GM23338 (cell line): ENCODE data around the gene SRRD. TPM values are rescaled to one million over a fixed set of nuclear protein-coding genes. Genes with fewer than 3 reads are reported as not detected.

Experiments used
- ATAC-seq: fragments of 200-7000 bp; cut with Tn5 transposase; 3 replicates; pipeline ENCODE4 v1.9.1; 2020
- DNase-seq: peaks from one replicate; pipeline ENCODE4 v3.0.0-alpha.2; 2015; ENCODE audit warnings: low spot score
- H2AFZ ChIP-seq: fragments of 200-600 bp; sonication (generic); 2 replicates; pipeline ENCODE4 v1.8.0; 2016; ENCODE audit warnings: antibody characterized with exemption, mild to moderate bottlenecking, moderate library complexity
- H3F3A ChIP-seq: fragments of 200-600 bp; sonication (generic); replicated peaks from 2 replicates; pipeline ENCODE4 v1.8.0; 2017; ENCODE audit warnings: antibody characterized with exemption, mixed run types, low read depth
- H3K27ac ChIP-seq: fragments of 200-600 bp; sonication (generic); 2 replicates; pipeline ENCODE4 v1.6.1; 2016; ENCODE audit warnings: low read depth
- H3K27me3 ChIP-seq: fragments of 200-600 bp; sonication (generic); 2 replicates; pipeline ENCODE4 v1.8.0; 2016; ENCODE audit warnings: mild to moderate bottlenecking, mixed run types, moderate library complexity; ENCODE audit not compliant: insufficient read depth
- H3K36me3 ChIP-seq: fragments of 200-600 bp; sonication (generic); 2 replicates; pipeline ENCODE4 v1.8.0; 2016; ENCODE audit warnings: mild to moderate bottlenecking; ENCODE audit not compliant: insufficient read depth
- H3K4me1 ChIP-seq: fragments of 200-600 bp; sonication (generic); 2 replicates; pipeline ENCODE4 v1.8.0; 2016; ENCODE audit warnings: mild to moderate bottlenecking, moderate library complexity; ENCODE audit not compliant: insufficient read depth
- H3K4me2 ChIP-seq: fragments of 200-600 bp; sonication (generic); 2 replicates; pipeline ENCODE4 v1.7.1; 2017; ENCODE audit warnings: mixed run types
- H3K4me3 ChIP-seq: fragments of 200-600 bp; sonication (generic); 2 replicates; pipeline ENCODE4 v1.6.1; 2016; ENCODE audit warnings: mixed run types
- H3K79me2 ChIP-seq: fragments of 200-600 bp; sonication (generic); replicated peaks from 2 replicates; pipeline ENCODE4 v1.8.0; 2017; ENCODE audit warnings: mild to moderate bottlenecking; ENCODE audit not compliant: insufficient read depth
- H3K9me2 ChIP-seq: fragments of 200-600 bp; sonication (generic); 2 replicates; pipeline ENCODE4 v1.8.0; 2017; ENCODE audit not compliant: insufficient read depth
- H4K20me1 ChIP-seq: fragments of 200-600 bp; sonication (generic); replicated peaks from 2 replicates; pipeline ENCODE4 v1.8.0; 2017; ENCODE audit warnings: mild to moderate bottlenecking; ENCODE audit not compliant: insufficient read depth
- H3K27ac Mint-ChIP-seq: 2 replicates; pipeline ENCODE4 v1.8.0; 2020; ENCODE audit warnings: inconsistent platforms, mild to moderate bottlenecking, moderate library complexity, mixed read lengths
- H3K27me3 Mint-ChIP-seq: 3 replicates; pipeline ENCODE4 v1.8.0; 2022; ENCODE audit warnings: low read depth, mild to moderate bottlenecking, moderate library complexity, mixed read lengths, inconsistent platforms; ENCODE audit not compliant: insufficient read depth, poor library complexity
- H3K36me3 Mint-ChIP-seq: 3 replicates; pipeline ENCODE4 v1.8.0; 2021; ENCODE audit warnings: low read depth, mild to moderate bottlenecking, inconsistent platforms, moderate library complexity, mixed read lengths
- H3K4me1 Mint-ChIP-seq: 3 replicates; pipeline ENCODE4 v1.8.0; 2020; ENCODE audit warnings: mild to moderate bottlenecking, inconsistent platforms, mixed read lengths
- H3K4me3 Mint-ChIP-seq: 3 replicates; pipeline ENCODE4 v1.8.0; 2021; ENCODE audit warnings: moderate library complexity, mild to moderate bottlenecking, inconsistent platforms, mixed read lengths
- H3K9me3 Mint-ChIP-seq: 3 replicates; pipeline ENCODE4 v1.8.0; 2020; ENCODE audit warnings: moderate library complexity, mild to moderate bottlenecking, inconsistent platforms, mixed read lengths
- EZH2 ChIP-seq: fragments of 200-600 bp; sonication (generic); IDR thresholded peaks from one replicate; pipeline ENCODE4 v1.8.0; 2017; ENCODE audit warnings: antibody characterized with exemption, mild to moderate bottlenecking, low read depth; ENCODE audit not compliant: unreplicated experiment
- JUNB ChIP-seq: IDR thresholded peaks from one replicate; pipeline ENCODE4 v1.6.1; 2016; ENCODE audit warnings: antibody characterized with exemption; ENCODE audit not compliant: unreplicated experiment
- NANOG ChIP-seq: IDR thresholded peaks from 2 replicates; pipeline ENCODE4 v1.6.1; 2016; ENCODE audit warnings: antibody characterized with exemption, borderline replicate concordance
- POLR2AphosphoS5 ChIP-seq: IDR thresholded peaks from 2 replicates; pipeline ENCODE4 v1.6.1; 2016; ENCODE audit warnings: antibody characterized with exemption, low read depth
- STAT1 ChIP-seq: IDR thresholded peaks from one replicate; pipeline ENCODE4 v1.6.1; 2016; ENCODE audit warnings: antibody characterized with exemption; ENCODE audit not compliant: unreplicated experiment
- ZNF114 ChIP-seq: fragments of 250-450 bp; sonication (Bioruptor Pico); IDR thresholded peaks from 2 replicates; pipeline ENCODE4 v1.5.0; 2020; ENCODE audit warnings: mild to moderate bottlenecking, moderate library complexity
- ZNF331 ChIP-seq: fragments of 250-450 bp; sonication (Bioruptor Pico); IDR thresholded peaks from 2 replicates; pipeline ENCODE4 v1.5.0; 2020; ENCODE audit warnings: low read depth, mild to moderate bottlenecking, moderate library complexity
- polyA plus RNA-seq: library from polyadenylated mRNA; unstranded; fragments of >200 nt; fragmentation: Nextera tagmentation; extraction: Ambion mirVana; gene quantifications from 2 replicates; pipeline ENCODE4 v1.2.1, GENCODE V29; 2016
- total RNA-seq: library from RNA; depleted of rRNA; stranded (reverse); fragments of >200 nt; shearing (Covaris generic); gene quantifications from 2 replicates; pipeline ENCODE4 v1.2.3, GENCODE V29; 2014
- TF ChIP-seq, protein P1 (sequence below): fragments of 250-450 bp; sonication (Bioruptor Pico); IDR thresholded peaks from 2 replicates; pipeline ENCODE4 v1.5.0; 2020; ENCODE audit warnings: mild to moderate bottlenecking, moderate library complexity
- TF ChIP-seq, protein P2 (sequence below): IDR thresholded peaks from one replicate; pipeline ENCODE4 v1.6.1; 2018; ENCODE audit warnings: antibody characterized with exemption; ENCODE audit not compliant: unreplicated experiment
- TF ChIP-seq, protein P3 (sequence below), 2 experiments: fragments of 200-600 bp in 1 of 2; sonication (generic) in 1 of 2; conservative IDR thresholded peaks; 2 replicates each; pipeline versions ENCODE4 v1.5.1 to v1.6.1; 2016 to 2017; ENCODE audit warnings: antibody characterized with exemption in 2 of 2, low read depth in 2 of 2, mild to moderate bottlenecking in 2 of 2, moderate library complexity in 1 of 2

Gene SRRD
- total and polyA plus RNA-seq, 2 experiments from 2014 or later: 17.8 to 23.2 TPM

- TF ChIP-seq, protein P1, sequence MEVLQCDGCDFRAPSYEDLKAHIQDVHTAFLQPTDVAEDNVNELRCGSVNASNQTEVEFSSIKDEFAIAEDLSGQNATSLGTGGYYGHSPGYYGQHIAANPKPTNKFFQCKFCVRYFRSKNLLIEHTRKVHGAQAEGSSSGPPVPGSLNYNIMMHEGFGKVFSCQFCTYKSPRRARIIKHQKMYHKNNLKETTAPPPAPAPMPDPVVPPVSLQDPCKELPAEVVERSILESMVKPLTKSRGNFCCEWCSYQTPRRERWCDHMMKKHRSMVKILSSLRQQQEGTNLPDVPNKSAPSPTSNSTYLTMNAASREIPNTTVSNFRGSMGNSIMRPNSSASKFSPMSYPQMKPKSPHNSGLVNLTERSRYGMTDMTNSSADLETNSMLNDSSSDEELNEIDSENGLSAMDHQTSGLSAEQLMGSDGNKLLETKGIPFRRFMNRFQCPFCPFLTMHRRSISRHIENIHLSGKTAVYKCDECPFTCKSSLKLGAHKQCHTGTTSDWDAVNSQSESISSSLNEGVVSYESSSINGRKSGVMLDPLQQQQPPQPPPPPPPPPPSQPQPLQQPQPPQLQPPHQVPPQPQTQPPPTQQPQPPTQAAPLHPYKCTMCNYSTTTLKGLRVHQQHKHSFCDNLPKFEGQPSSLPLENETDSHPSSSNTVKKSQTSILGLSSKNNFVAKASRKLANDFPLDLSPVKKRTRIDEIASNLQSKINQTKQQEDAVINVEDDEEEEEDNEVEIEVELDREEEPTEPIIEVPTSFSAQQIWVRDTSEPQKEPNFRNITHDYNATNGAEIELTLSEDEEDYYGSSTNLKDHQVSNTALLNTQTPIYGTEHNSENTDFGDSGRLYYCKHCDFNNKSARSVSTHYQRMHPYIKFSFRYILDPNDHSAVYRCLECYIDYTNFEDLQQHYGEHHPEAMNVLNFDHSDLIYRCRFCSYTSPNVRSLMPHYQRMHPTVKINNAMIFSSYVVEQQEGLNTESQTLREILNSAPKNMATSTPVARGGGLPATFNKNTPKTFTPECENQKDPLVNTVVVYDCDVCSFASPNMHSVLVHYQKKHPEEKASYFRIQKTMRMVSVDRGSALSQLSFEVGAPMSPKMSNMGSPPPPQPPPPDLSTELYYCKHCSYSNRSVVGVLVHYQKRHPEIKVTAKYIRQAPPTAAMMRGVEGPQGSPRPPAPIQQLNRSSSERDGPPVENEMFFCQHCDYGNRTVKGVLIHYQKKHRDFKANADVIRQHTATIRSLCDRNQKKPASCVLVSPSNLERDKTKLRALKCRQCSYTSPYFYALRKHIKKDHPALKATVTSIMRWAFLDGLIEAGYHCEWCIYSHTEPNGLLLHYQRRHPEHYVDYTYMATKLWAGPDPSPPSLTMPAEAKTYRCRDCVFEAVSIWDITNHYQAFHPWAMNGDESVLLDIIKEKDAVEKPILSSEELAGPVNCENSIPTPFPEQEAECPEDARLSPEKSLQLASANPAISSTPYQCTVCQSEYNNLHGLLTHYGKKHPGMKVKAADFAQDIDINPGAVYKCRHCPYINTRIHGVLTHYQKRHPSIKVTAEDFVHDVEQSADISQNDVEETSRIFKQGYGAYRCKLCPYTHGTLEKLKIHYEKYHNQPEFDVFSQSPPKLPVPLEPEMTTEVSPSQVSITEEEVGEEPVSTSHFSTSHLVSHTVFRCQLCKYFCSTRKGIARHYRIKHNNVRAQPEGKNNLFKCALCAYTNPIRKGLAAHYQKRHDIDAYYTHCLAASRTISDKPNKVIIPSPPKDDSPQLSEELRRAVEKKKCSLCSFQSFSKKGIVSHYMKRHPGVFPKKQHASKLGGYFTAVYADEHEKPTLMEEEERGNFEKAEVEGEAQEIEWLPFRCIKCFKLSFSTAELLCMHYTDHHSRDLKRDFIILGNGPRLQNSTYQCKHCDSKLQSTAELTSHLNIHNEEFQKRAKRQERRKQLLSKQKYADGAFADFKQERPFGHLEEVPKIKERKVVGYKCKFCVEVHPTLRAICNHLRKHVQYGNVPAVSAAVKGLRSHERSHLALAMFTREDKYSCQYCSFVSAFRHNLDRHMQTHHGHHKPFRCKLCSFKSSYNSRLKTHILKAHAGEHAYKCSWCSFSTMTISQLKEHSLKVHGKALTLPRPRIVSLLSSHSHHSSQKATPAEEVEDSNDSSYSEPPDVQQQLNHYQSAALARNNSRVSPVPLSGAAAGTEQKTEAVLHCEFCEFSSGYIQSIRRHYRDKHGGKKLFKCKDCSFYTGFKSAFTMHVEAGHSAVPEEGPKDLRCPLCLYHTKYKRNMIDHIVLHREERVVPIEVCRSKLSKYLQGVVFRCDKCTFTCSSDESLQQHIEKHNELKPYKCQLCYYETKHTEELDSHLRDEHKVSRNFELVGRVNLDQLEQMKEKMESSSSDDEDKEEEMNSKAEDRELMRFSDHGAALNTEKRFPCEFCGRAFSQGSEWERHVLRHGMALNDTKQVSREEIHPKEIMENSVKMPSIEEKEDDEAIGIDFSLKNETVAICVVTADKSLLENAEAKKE (CRISPR knock-in tag): no peak
- no peak for TF ChIP-seq POLR2AphosphoS5
These were observed 41.5 kb upstream of the SRRD start (continued) for GRCh38 chr22:26442086-26442756.

DNA sequence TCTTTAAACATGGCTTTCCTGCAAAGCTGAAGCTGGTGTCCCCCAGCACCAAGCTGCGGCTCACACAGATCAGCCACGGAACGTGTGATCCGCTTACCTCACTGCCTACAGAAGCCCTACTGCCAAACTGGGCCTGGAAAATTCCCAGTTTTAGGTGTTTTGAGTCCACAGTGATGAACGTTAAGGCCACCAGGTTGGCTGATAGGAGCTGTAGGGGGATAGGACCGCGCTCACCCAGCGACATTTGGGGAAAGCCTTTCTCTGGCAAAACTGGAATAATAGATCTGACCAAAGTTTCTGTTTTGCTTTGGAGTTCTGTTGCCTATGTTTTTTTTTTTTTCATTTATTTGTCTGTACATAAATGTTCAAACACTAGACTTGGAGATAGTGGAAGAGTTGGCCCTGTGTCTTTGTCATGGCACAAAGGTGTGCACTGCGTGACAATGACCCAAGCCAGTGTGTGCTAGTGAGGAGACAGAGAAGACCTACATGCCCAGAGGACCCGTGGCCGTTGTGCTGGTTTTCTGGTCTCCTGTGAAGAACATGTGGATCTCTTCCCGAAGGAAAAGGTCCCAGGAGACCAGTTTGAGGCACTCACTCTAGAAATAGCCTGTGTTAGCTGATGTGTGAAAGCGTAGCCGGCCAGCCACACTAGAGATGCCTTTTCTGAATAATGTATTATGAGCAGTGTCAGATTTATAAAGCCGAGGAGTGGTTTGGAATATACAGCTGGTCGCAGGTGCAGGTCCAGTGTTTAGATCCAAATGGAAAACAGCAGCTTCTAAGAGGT, 39.6 kb upstream of the SRRD start:
- Mint-ChIP-seq H3K4me1 (peaks cover 10% of the 10 kb centered on the region), H3K36me3 (peaks cover 4% of the 10 kb centered on the region; the same call in 1 of the 3 replicates), H3K9me3 (no peaks in the 10 kb centered on the region), H3K4me3 (no peak overlapping the region), H3K27ac (no peak overlapping the region), H3K27me3 (peaks cover 11% of the 10 kb centered on the region)
- Histone ChIP-seq H3K36me3 (no peaks in the 10 kb centered on the region), H3F3A (no peaks in the 10 kb centered on the region), H4K20me1 (no peaks in the 10 kb centered on the region), H3K4me2 (no peak overlapping the region), H3K27me3 (no peaks in the 10 kb centered on the region), H3K4me3 (no peak overlapping the region), H3K4me1 (peaks cover 7% of the 10 kb centered on the region; the same call in 1 of the 2 replicates), H3K79me2 (0 out of 2 replicates have a peak, but pooled peaks cover 3% of the 10 kb centered on the region), H3K9me2 (no peaks in the 10 kb centered on the region), H3K27ac (no peak overlapping the region), H2AFZ (no peak overlapping the region)
- DNase-seq: no peak
- no peak for ATAC-seq
- TF ChIP-seq, protein P2, sequence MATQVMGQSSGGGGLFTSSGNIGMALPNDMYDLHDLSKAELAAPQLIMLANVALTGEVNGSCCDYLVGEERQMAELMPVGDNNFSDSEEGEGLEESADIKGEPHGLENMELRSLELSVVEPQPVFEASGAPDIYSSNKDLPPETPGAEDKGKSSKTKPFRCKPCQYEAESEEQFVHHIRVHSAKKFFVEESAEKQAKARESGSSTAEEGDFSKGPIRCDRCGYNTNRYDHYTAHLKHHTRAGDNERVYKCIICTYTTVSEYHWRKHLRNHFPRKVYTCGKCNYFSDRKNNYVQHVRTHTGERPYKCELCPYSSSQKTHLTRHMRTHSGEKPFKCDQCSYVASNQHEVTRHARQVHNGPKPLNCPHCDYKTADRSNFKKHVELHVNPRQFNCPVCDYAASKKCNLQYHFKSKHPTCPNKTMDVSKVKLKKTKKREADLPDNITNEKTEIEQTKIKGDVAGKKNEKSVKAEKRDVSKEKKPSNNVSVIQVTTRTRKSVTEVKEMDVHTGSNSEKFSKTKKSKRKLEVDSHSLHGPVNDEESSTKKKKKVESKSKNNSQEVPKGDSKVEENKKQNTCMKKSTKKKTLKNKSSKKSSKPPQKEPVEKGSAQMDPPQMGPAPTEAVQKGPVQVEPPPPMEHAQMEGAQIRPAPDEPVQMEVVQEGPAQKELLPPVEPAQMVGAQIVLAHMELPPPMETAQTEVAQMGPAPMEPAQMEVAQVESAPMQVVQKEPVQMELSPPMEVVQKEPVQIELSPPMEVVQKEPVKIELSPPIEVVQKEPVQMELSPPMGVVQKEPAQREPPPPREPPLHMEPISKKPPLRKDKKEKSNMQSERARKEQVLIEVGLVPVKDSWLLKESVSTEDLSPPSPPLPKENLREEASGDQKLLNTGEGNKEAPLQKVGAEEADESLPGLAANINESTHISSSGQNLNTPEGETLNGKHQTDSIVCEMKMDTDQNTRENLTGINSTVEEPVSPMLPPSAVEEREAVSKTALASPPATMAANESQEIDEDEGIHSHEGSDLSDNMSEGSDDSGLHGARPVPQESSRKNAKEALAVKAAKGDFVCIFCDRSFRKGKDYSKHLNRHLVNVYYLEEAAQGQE: no peak
- no peak for TF ChIP-seq STAT1
- TF ChIP-seq EZH2: no peak
- TF ChIP-seq ZNF114 (CRISPR knock-in tag): no peak
- TF ChIP-seq, protein P3, sequence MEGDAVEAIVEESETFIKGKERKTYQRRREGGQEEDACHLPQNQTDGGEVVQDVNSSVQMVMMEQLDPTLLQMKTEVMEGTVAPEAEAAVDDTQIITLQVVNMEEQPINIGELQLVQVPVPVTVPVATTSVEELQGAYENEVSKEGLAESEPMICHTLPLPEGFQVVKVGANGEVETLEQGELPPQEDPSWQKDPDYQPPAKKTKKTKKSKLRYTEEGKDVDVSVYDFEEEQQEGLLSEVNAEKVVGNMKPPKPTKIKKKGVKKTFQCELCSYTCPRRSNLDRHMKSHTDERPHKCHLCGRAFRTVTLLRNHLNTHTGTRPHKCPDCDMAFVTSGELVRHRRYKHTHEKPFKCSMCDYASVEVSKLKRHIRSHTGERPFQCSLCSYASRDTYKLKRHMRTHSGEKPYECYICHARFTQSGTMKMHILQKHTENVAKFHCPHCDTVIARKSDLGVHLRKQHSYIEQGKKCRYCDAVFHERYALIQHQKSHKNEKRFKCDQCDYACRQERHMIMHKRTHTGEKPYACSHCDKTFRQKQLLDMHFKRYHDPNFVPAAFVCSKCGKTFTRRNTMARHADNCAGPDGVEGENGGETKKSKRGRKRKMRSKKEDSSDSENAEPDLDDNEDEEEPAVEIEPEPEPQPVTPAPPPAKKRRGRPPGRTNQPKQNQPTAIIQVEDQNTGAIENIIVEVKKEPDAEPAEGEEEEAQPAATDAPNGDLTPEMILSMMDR (conservative IDR thresholded peaks at IDR 0.05; ENCODE audit: low read depth in 2 of 2): no peak
- no peak for TF ChIP-seq ZNF331
- TF ChIP-seq NANOG: no peak
- TF ChIP-seq JUNB: no peak
